Liver (tissue), 9 donors: ENCODE data around the gene IDH3B. TPM values are rescaled to one million over a fixed set of nuclear protein-coding genes. Genes with fewer than 3 reads are reported as not detected.
"Not testable (repeated sequence)": the region's sequence is repeated elsewhere in the genome, so short reads cannot be mapped to it uniquely, and the experiment has no call there.

ENCODE experiments used
- DNase-seq: peaks from one replicate; pipeline ENCODE4 v3.0.0-alpha.2; 2017; ENCODE audit warnings: low spot score
- H3K27ac ChIP-seq, 2 donors: one replicate each; pipeline ENCODE4 v1.7.0; 2013; ENCODE audit warnings: inconsistent platforms in 2 of 2, low read length in 2 of 2, control low read depth in 1 of 2, low read depth in 1 of 2, mild to moderate bottlenecking in 1 of 2
- H3K27me3 ChIP-seq, 4 donors: one replicate each; pipeline versions ENCODE4 v1.6.1 to v1.7.0; 2013; ENCODE audit warnings: low read length in 3 of 4, inconsistent platforms in 1 of 4, mild to moderate bottlenecking in 1 of 4, moderate library complexity in 1 of 4; ENCODE audit not compliant: control insufficient read depth in 4 of 4, insufficient read depth in 4 of 4
- H3K36me3 ChIP-seq, 4 donors: one replicate each; pipeline versions ENCODE4 v1.6.1 to v1.7.0; 2013; ENCODE audit warnings: low read length in 3 of 4, mild to moderate bottlenecking in 3 of 4, low read depth in 1 of 4, moderate library complexity in 1 of 4; ENCODE audit not compliant: control insufficient read depth in 4 of 4, insufficient read depth in 3 of 4
- H3K4me1 ChIP-seq, 4 donors: one replicate each; pipeline versions ENCODE4 v1.6.1 to v1.7.0; 2013; ENCODE audit warnings: low read length in 3 of 4, mild to moderate bottlenecking in 3 of 4, moderate library complexity in 1 of 4; ENCODE audit not compliant: control insufficient read depth in 4 of 4, insufficient read depth in 4 of 4
- H3K4me3 ChIP-seq, 3 donors: one replicate each; pipeline versions ENCODE4 v1.6.1 to v1.7.0; 2013; ENCODE audit warnings: low read length in 3 of 3, control low read depth in 1 of 3, low read depth in 1 of 3, mild to moderate bottlenecking in 1 of 3
- H3K9ac ChIP-seq, 2 donors: one replicate each; pipeline ENCODE4 v1.7.0; 2013; ENCODE audit warnings: low read length in 2 of 2, mild to moderate bottlenecking in 2 of 2, moderate library complexity in 2 of 2, control low read depth in 1 of 2, low read depth in 1 of 2
- H3K9me3 ChIP-seq, 4 donors: one replicate each; pipeline versions ENCODE4 v1.6.1 to v1.7.0; 2013; ENCODE audit warnings: low read length in 3 of 4; ENCODE audit not compliant: control insufficient read depth in 4 of 4
- EGR1 ChIP-seq, 2 donors: IDR thresholded peaks; 2 replicates each; pipeline ENCODE4 v1.6.1; 2016 to 2018; ENCODE audit warnings: antibody characterized with exemption in 2 of 2, low read depth in 2 of 2
- FOXA1 ChIP-seq: IDR thresholded peaks from 2 replicates; pipeline ENCODE4 v1.6.1; 2016; ENCODE audit warnings: antibody characterized with exemption
- FOXA2 ChIP-seq: IDR thresholded peaks from 2 replicates; pipeline ENCODE4 v1.6.1; 2016; ENCODE audit warnings: antibody characterized with exemption
- GABPA ChIP-seq, 2 donors: IDR thresholded peaks in 1 of 2; conservative IDR thresholded peaks in 1 of 2; 2 replicates each; pipeline ENCODE4 v1.6.1; 2016; ENCODE audit warnings: antibody characterized with exemption in 2 of 2, mild to moderate bottlenecking in 1 of 2, moderate library complexity in 1 of 2
- HNF4A ChIP-seq, 2 donors: conservative IDR thresholded peaks; 2 replicates each; pipeline ENCODE4 v1.6.1; 2016; ENCODE audit warnings: antibody characterized with exemption in 2 of 2, mild to moderate bottlenecking in 2 of 2
- HNF4G ChIP-seq: IDR thresholded peaks from 2 replicates; pipeline ENCODE4 v1.6.1; 2016; ENCODE audit warnings: antibody characterized with exemption
- JUND ChIP-seq, 2 donors: IDR thresholded peaks; 2 replicates each; pipeline ENCODE4 v1.6.1; 2016; ENCODE audit warnings: antibody characterized with exemption in 2 of 2
- NR2F2 ChIP-seq: IDR thresholded peaks from 2 replicates; pipeline ENCODE4 v1.6.1; 2016; ENCODE audit warnings: antibody characterized with exemption
- RAD21 ChIP-seq, 2 donors: IDR thresholded peaks; 2 replicates each; pipeline ENCODE4 v1.6.1; 2016; ENCODE audit warnings: antibody characterized with exemption in 2 of 2, mild to moderate bottlenecking in 2 of 2
- RXRA ChIP-seq, 2 donors: IDR thresholded peaks; 2 replicates each; pipeline ENCODE4 v1.6.1; 2017 to 2018; ENCODE audit warnings: antibody characterized with exemption in 2 of 2, mild to moderate bottlenecking in 1 of 2
- SP1 ChIP-seq: IDR thresholded peaks from 2 replicates; pipeline ENCODE4 v1.6.1; 2018; ENCODE audit warnings: antibody characterized with exemption, mild to moderate bottlenecking
- TAF1 ChIP-seq: conservative IDR thresholded peaks from 2 replicates; pipeline ENCODE4 v1.6.1; 2016; ENCODE audit warnings: antibody characterized with exemption, mild to moderate bottlenecking
- YY1 ChIP-seq: IDR thresholded peaks from 2 replicates; pipeline ENCODE4 v1.6.1; 2016; ENCODE audit warnings: antibody characterized with exemption, mild to moderate bottlenecking
- WGBS: extraction: QIAGEN DNeasy Blood & Tissue Kit; methylation state at CpG from one replicate; pipeline ENCODE4 v1.1.7; 2013; 5-methylcytosine and 5-hydroxymethylcytosine counted together
- polyA plus RNA-seq, 2 donors: library from polyadenylated mRNA; stranded (reverse) in 1 of 2; unstranded in 1 of 2; fragments of 200-250 nt in 1 of 2; fragments of >200 nt in 1 of 2; fragmentation: Nextera tagmentation in 1 of 2; extraction: Ambion mirVana in 1 of 2; gene quantifications; one replicate each; pipeline versions ENCODE4 v1.2.1 to v1.2.3, GENCODE V29; 2013 to 2015
- total RNA-seq, 2 donors: library from RNA; depleted of rRNA; stranded (reverse); fragments of >200 nt; gene quantifications; one replicate each; pipeline ENCODE4 v1.2.3, GENCODE V29; 2014
- TF ChIP-seq, protein P1 (sequence below): IDR thresholded peaks from 2 replicates; pipeline ENCODE4 v1.6.1; 2016; ENCODE audit warnings: antibody characterized with exemption
- TF ChIP-seq, protein P2 (sequence below): fragments of 150-350 bp; IDR thresholded peaks from 2 replicates; pipeline ENCODE4 v1.5.1; 2017; ENCODE audit warnings: improper control_type of control experiment, low read depth, low read length; ENCODE audit not compliant: missing input control
- TF ChIP-seq, protein P3 (sequence below): IDR thresholded peaks from 2 replicates; pipeline ENCODE4 v1.6.1; 2016; ENCODE audit warnings: antibody characterized with exemption
- donor health status: healthy.
- donor health status: healthy.
- donor health status: healthy.
- donor health status: healthy.
- donor health status: healthy.

The IDH3B gene
- total and polyA plus RNA-seq, 4 donors = 34.3 to 68.6 (median 52.7) TPM

DNA sequence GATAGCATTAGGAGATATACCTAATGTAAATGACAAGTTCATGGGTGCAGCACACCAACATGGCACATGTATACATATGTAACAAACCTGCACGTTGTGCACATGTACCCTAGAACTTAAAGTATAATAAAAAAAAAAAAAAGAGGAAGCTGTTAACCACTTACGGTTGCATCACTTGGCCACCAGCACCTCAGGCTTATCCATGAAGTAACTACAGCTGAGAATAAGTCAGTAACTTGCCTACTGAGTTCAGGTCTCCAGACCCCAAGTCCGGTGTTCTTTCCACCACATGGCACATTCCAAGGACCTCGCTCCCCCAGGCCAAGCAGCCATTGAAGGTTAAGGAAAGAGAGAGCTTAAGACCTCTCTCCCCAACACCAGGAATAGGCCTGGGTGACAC, 20.8 kb upstream of the IDH3B start:
- not testable (repeated sequence) for H3K27ac ChIP-seq, H3K27me3 ChIP-seq, H3K9ac ChIP-seq, H3K9me3 ChIP-seq, H3K36me3 ChIP-seq, H3K4me3 ChIP-seq, DNase-seq, H3K4me1 ChIP-seq
- 76% methylated on average over 4 of the region's 4 CpGs for WGBS

DNA sequence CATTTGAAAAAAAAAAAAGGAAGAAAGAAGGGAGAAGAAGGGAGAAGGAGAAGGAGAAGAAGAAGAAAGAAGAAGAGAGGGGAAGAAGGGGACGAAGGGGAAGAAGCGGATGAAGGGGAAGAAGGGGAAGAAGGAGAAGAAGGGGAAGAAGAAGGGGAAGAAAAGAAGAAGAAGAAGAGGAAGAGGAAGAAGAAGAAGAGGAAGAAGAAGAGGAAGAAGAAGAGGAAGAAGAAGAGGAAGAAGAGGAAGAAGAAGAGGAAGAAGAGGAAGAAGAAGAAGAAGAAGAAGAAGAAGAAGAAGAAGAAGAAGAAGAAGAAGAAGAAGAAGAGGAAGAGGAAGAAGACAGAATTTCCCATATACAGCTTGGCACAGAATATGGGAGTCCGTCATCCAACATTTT, 18.0 kb upstream of the IDH3B start:
- H3K27ac ChIP-seq, H3K9ac ChIP-seq, DNase-seq, H3K9me3 ChIP-seq, H3K27me3 ChIP-seq, H3K4me3 ChIP-seq, H3K4me1 ChIP-seq, H3K36me3 ChIP-seq: not testable (repeated sequence)
- 79% methylated on average over 3 of the region's 3 CpGs for WGBS

DNA sequence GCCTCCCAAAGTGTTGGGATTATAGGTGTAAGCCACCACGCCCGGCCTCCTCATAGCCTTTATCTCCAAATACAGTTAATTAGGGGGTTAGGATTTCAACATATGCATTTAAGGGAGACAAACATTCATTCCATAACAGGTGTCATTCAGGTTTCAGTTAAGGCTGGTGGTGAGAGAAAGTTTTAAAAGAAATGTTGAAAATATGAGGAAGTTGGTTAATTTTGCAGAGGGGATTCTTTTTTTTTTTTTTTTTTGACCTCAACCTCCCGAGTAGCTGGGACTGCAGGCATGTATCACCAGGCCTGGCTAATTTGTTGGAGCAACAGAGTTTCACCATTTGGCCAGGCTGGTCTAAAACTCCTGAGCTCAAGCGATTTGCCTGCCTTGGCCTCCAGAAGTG, 16.0 kb upstream of the IDH3B start:
- Histone ChIP-seq H3K4me1 (no peaks in the 10 kb centered on the region), H3K27me3 (no peaks in the 10 kb centered on the region), H3K9me3 (no peaks in the 10 kb centered on the region), H3K4me3 (no peak overlapping the region), H3K36me3 (no peaks in the 10 kb centered on the region), H3K27ac (no peak overlapping the region), H3K9ac (no peak overlapping the region)
- no peak for TF ChIP-seq RAD21 (IDR thresholded peaks at IDR 0.05)
- no peak for TF ChIP-seq HNF4G
- TF ChIP-seq FOXA1 = no peak
- no peak for TF ChIP-seq GABPA (IDR thresholded peaks at IDR 0.05 in 1 of 2, conservative IDR thresholded peaks at IDR 0.05 in 1 of 2)
- TF ChIP-seq TAF1 = no peak
- TF ChIP-seq, protein P1, sequence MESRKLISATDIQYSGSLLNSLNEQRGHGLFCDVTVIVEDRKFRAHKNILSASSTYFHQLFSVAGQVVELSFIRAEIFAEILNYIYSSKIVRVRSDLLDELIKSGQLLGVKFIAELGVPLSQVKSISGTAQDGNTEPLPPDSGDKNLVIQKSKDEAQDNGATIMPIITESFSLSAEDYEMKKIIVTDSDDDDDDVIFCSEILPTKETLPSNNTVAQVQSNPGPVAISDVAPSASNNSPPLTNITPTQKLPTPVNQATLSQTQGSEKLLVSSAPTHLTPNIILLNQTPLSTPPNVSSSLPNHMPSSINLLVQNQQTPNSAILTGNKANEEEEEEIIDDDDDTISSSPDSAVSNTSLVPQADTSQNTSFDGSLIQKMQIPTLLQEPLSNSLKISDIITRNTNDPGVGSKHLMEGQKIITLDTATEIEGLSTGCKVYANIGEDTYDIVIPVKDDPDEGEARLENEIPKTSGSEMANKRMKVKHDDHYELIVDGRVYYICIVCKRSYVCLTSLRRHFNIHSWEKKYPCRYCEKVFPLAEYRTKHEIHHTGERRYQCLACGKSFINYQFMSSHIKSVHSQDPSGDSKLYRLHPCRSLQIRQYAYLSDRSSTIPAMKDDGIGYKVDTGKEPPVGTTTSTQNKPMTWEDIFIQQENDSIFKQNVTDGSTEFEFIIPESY = no peak
- no peak for TF ChIP-seq RXRA (IDR thresholded peaks at IDR 0.05)
- no peak for TF ChIP-seq EGR1 (IDR thresholded peaks at IDR 0.05; ENCODE audit: low read depth in 2 of 2)
- no peak for TF ChIP-seq FOXA2
- TF ChIP-seq JUND (IDR thresholded peaks at IDR 0.05) = no peak
- TF ChIP-seq HNF4A (conservative IDR thresholded peaks at IDR 0.05) = no peak
- TF ChIP-seq SP1 = no peak
- TF ChIP-seq NR2F2 = no peak
- TF ChIP-seq, protein P2, sequence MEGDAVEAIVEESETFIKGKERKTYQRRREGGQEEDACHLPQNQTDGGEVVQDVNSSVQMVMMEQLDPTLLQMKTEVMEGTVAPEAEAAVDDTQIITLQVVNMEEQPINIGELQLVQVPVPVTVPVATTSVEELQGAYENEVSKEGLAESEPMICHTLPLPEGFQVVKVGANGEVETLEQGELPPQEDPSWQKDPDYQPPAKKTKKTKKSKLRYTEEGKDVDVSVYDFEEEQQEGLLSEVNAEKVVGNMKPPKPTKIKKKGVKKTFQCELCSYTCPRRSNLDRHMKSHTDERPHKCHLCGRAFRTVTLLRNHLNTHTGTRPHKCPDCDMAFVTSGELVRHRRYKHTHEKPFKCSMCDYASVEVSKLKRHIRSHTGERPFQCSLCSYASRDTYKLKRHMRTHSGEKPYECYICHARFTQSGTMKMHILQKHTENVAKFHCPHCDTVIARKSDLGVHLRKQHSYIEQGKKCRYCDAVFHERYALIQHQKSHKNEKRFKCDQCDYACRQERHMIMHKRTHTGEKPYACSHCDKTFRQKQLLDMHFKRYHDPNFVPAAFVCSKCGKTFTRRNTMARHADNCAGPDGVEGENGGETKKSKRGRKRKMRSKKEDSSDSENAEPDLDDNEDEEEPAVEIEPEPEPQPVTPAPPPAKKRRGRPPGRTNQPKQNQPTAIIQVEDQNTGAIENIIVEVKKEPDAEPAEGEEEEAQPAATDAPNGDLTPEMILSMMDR = no peak
- no peak for TF ChIP-seq YY1
- TF ChIP-seq, protein P3, sequence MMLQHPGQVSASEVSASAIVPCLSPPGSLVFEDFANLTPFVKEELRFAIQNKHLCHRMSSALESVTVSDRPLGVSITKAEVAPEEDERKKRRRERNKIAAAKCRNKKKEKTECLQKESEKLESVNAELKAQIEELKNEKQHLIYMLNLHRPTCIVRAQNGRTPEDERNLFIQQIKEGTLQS = no peak
- 77% methylated on average over 4 of the region's 4 CpGs for WGBS
- DNase-seq = no peak
